HCT116 (cell line): Measurements from ENCODE around the gene LCN6.

Experiments
- ATF3 ChIP-seq: IDR thresholded peaks from 2 replicates; pipeline ENCODE4 v1.6.1; 2012
- EZH2 ChIP-seq: fragments of 200-600 bp; sonication (generic); IDR thresholded peaks from 2 replicates; pipeline ENCODE4 v1.6.1; 2017; ENCODE audit warnings: antibody characterized with exemption, mixed run types
- EZH2phosphoT487 ChIP-seq: fragments of 200-600 bp; IDR thresholded peaks from 2 replicates; pipeline ENCODE4 v1.6.1; 2018; ENCODE audit warnings: antibody characterized with exemption, borderline replicate concordance
- JUND ChIP-seq: IDR thresholded peaks from 2 replicates; pipeline ENCODE4 v1.6.1; 2012
- POLR2A ChIP-seq: IDR thresholded peaks from 2 replicates; pipeline ENCODE4 v1.7.0; 2011; ENCODE audit warnings: borderline replicate concordance; ENCODE audit not compliant: insufficient read depth, insufficient read length; ENCODE audit errors: extremely low read depth
- POLR2AphosphoS5 ChIP-seq: IDR thresholded peaks from 2 replicates; pipeline ENCODE4 v1.6.1; 2011; ENCODE audit warnings: mild to moderate bottlenecking, low read depth, low read length, moderate library complexity
- RAD21 ChIP-seq: IDR thresholded peaks from 2 replicates; pipeline ENCODE4 v1.6.1; 2012; ENCODE audit warnings: low read depth, mild to moderate bottlenecking
- YY1 ChIP-seq: IDR thresholded peaks from 2 replicates; pipeline ENCODE4 v1.6.1; 2011; ENCODE audit warnings: low read length, low read depth, moderate library complexity, mild to moderate bottlenecking; ENCODE audit not compliant: insufficient replicate concordance; ENCODE audit errors: extremely low read depth
- ZNF274 ChIP-seq: fragments of 200-500 bp; sonication (Bioruptor generic); IDR thresholded peaks from 2 replicates; pipeline ENCODE4 v1.6.1; 2014; ENCODE audit warnings: mild to moderate bottlenecking, low read depth, low read length, inconsistent platforms
- TF ChIP-seq, protein P1 (sequence below), 3 experiments: fragments of 200-600 bp in 1 of 3; sonication (generic) in 1 of 3; IDR thresholded peaks in 2 of 3; conservative IDR thresholded peaks in 1 of 3; 2 replicates each; pipeline ENCODE4 v1.5.1; 2012 to 2017; ENCODE audit warnings: low read depth in 2 of 3, low read length in 2 of 3, antibody characterized with exemption in 1 of 3, borderline replicate concordance in 1 of 3, control low read depth in 1 of 3, mild to moderate bottlenecking in 1 of 3, mixed read lengths in 1 of 3, mixed run types in 1 of 3, moderate library complexity in 1 of 3; ENCODE audit not compliant: insufficient read depth in 1 of 3

GRCh38 chr9:136724772-136725171 lies 23.6 kb downstream of the LCN6 start:
- TF ChIP-seq EZH2phosphoT487, result no peak
- no peak for TF ChIP-seq POLR2AphosphoS5
- TF ChIP-seq, protein P1, sequence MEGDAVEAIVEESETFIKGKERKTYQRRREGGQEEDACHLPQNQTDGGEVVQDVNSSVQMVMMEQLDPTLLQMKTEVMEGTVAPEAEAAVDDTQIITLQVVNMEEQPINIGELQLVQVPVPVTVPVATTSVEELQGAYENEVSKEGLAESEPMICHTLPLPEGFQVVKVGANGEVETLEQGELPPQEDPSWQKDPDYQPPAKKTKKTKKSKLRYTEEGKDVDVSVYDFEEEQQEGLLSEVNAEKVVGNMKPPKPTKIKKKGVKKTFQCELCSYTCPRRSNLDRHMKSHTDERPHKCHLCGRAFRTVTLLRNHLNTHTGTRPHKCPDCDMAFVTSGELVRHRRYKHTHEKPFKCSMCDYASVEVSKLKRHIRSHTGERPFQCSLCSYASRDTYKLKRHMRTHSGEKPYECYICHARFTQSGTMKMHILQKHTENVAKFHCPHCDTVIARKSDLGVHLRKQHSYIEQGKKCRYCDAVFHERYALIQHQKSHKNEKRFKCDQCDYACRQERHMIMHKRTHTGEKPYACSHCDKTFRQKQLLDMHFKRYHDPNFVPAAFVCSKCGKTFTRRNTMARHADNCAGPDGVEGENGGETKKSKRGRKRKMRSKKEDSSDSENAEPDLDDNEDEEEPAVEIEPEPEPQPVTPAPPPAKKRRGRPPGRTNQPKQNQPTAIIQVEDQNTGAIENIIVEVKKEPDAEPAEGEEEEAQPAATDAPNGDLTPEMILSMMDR (IDR thresholded peaks at IDR 0.05 in 2 of 3, conservative IDR thresholded peaks at IDR 0.05 in 1 of 3; ENCODE audit: borderline replicate concordance in 1 of 3, insufficient read depth in 1 of 3, low read depth in 2 of 3, low read length in 2 of 3), result no peak
- no peak for TF ChIP-seq JUND
- no peak for TF ChIP-seq ZNF274
- TF ChIP-seq EZH2, result no peak
- TF ChIP-seq RAD21, result no peak
- TF ChIP-seq YY1, result no peak
- TF ChIP-seq ATF3, result no peak
- no peak for TF ChIP-seq POLR2A
